M059J (cell line): ENCODE results near the gene SLC9A3. TPM values are rescaled to one million over a fixed set of nuclear protein-coding genes. Genes with fewer than 3 reads are reported as not detected.
"Not testable (repeated sequence)": the region's sequence is repeated elsewhere in the genome, so short reads cannot be mapped to it uniquely, and the experiment has no call there.

Source experiments
- DNase-seq: peaks from one replicate; pipeline ENCODE4 v3.0.0-alpha.2; 2012; ENCODE audit warnings: low read depth
- total RNA-seq: library from RNA; depleted of rRNA; stranded (reverse); fragments of >200 nt; shearing (Covaris generic); gene quantifications from 2 replicates; pipeline ENCODE4 v1.2.3, GENCODE V29; 2014

SLC9A3 gene
- total RNA-seq, 1 experiment from 2014 or later, result 3.0 TPM

DNA sequence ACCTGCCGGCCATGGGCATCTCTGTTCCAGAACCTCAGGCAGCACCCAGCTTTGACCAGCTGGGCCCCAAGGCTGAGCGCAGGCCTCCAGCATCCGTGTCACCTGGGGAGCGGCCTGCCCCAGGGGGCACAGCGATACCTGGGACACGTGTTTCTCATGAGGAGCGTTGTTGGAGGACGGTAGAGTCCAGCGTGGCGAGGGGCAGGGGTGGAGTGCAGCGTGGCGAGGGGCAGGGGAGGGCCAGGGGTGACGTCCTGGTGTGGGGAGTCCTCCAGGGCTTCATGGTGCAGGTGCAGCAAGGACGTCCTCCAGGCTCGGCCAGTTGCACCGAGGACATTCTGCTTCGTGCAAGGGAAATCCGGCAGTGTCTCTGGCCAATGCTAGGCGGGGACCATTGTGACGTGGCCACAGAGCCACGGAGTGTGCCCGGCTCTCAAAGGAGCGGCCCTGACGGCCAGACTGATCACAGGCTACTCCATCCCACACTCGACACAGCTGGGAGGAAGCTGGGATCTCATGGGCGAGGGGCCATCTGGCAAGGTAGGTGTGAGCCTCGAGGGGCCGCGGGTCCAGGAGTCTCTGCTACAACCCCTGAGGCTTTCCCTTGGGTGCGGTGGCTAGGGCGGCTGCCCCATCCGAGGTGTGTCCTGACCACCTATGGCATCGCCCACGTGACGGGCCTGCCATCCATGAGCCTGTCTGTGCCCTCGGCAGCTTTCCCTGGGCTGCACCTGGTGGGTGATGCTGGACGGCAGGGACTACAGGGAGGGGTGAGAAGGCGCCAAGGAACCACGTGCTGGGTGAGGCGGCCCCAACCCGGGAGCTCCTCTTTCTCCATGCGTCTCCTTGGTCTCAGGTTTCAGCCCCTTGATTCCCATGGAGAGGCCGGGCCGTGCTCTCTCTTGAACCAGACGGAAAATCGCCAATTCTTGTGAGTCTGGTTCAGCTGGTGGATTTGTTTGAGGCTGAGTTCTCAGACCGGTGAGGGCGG, 33.8 kb downstream of the SLC9A3 start:
- no peak for DNase-seq

DNA sequence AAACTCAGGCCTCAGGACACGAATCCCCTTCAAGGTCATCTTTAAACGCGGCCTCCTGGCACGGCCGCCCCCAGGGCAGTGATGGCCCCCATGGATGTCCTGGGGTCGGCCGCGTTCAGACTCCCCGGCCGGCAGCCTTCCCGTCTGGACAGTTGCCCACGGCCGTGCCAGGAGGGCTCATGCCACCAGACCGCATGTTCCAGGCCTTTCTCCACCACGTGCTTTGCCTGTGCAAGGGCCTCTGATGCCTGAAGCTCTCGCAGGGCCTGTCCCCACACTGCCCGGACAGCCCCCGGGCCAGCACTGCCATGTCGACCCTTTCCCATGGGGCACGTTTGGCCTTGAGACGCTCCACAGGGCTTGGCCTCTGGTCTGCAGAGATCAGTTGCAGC, 34.6 kb downstream of the SLC9A3 start:
- DNase-seq, result no peak

DNA sequence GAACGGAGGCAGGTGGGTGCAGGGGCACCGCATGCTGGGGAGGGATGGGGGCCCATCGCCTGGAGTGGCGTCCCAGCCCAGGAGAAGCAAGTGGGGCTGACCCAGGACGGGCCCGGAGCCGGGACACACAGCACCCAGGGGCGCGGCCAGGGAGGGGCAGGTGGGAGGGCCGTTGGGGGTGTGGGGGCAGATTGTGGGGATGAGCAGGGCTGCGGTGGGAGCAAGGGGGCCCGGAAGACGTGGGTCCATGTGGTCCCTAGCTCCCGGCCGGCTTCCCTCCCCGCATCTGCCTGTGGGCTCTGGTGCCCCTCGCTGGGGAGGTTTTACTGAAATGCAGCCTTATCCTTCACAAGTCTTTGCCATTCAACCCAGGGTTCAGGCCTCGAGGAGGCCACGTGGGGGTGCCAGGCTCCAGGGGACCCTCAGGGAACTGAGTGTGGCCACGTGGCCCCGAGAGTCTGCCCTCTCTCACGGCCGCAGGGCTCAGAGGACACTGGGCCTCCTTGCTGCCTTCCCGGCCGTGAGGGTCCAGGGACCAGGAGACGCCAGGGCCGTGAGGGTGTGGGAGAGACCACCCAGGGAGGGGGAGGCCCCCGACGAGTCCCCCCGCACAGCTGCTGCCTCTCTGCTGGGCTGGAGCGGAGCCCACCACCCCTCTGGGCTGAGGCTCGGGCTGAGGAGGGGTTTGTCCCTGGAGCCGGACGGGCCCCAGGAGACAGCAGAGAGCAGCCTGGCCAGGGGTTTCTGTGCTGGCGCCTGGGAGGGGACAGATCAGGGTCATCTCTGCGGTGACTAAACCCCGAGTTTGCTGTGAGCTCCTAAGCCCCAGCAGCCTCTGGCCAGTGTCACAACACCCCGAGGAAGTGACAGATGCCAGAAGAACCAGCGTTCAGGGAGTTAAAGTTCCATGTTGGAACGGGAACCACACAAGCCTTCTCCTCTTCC, 35.2 kb downstream of the SLC9A3 start:
- no peak for DNase-seq

DNA sequence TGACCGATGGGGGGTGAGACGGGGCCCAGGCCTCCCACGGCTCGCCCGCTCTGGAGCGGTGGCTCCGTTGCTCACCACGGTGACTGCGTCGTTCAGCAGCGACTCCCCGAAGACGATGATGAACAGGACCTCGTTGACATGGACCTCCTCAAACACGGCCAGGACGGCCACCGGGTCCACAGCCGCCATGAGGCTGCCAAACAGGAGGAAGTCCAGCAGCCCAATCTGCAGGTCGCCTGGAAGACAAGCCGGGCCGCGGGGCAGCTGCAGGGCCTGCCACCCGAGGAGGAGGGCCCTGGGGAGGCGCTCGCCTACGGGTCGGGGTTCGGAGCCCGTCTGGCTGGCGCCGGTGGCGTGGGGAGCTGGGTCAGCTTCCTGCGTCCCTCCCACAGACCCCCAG, 36.0 kb downstream of the SLC9A3 start:
- DNase-seq, result no peak

DNA sequence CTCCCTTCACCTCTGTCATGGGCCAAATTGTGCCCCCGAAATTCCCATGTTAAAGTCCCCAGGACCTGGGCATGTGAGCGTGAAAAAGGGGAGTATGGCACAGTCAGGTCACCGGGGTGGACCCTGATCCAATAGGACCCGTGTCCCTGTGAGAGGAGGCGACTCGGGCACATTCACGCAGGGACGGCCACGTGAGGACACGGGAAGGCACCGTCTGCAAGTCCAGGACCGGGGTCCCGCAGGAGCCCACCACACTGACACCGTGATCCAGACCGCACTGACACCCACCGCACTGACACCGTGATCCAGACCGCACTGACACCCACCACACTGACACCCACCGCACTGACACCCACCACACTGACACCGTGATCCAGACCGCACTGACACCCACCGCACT, 37.7 kb downstream of the SLC9A3 start:
- DNase-seq, result not testable (repeated sequence)

DNA sequence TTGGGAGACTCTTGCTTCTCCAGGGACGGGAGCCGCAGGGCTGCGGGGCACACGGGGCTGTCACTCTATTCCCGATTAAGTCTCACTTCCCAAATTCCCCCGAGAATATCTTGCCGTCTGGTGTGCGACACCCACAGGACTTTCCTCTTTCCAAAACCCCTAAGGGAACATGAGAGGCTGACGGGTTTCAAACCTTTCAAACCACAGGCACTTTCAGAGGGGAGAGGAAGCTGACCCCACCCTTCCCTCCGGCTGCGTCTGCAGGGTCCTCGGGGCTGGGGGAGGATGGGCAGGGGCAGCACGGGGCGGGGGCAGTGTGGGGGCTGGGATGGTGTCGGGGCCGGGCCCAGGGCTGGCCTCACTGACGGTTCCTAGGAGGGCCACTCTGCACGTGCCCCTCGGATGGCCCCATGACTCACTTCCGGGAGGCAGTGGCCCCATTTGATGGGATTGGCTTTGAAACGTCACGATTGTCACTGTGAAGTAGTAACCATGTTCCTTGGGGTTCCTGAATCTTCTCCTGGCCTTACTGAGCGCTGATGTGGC, 38.2 kb downstream of the SLC9A3 start:
- no peak for DNase-seq

DNA sequence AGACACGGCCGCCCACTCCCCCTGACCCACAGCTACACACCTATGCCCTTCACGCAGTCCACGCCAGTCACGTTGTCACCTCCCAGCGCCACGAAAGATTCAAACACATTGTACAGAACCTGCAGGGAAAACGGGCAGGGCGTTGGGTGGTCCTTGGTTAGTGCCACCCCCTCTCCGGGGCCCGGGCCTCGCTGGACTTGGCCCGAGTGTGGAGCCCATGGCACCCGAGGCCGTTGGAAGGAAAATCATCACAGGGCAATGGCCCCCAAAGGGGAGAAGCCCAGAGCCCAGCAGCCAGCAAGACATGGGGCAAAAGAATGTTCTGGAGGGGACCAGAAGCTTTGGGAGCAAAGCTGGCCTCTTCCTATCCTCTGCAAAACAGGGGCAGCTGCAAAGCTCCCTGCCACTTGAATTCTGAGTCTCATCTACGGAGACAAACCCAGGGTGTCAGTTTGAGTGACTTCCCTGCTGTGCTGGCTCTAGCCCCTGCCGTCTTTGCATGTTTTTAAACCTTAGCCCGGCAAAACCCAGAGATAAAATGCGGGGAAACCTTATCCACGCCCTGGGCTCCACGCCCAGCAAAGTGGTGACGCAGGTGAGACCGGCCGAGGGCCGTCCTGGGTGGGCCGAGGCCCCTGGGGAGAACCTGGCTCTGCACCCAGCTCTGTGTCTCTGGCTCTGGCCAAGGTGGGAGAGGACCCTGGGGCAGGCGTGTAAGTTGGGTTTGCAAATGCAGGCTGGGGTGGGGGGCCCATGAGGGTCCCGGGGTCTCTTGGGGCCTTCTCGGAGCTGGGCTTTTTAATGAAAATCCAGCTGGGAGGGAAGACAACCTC, 38.9 kb downstream of the SLC9A3 start:
- DNase-seq, result no peak

DNA sequence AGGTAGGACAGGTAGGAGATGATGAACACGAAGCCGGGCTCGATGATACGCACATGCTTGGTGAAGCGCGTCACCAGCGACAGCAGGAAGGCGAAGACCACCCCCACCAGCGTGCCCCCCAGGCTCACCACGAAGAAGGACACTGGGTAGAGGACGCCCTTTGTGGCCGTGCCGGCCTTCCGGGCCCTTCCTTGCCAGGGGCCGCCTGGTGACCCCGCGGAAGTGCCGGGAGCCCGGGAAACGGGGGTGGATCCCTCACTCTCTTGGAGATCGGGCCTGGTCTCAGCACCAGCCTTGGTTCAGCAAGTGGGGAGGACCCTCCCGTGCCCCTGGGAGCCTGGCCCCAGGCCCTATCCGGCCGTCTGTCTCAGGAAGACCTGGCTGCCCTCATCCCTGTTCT, 39.7 kb downstream of the SLC9A3 start:
- no peak for DNase-seq

DNA sequence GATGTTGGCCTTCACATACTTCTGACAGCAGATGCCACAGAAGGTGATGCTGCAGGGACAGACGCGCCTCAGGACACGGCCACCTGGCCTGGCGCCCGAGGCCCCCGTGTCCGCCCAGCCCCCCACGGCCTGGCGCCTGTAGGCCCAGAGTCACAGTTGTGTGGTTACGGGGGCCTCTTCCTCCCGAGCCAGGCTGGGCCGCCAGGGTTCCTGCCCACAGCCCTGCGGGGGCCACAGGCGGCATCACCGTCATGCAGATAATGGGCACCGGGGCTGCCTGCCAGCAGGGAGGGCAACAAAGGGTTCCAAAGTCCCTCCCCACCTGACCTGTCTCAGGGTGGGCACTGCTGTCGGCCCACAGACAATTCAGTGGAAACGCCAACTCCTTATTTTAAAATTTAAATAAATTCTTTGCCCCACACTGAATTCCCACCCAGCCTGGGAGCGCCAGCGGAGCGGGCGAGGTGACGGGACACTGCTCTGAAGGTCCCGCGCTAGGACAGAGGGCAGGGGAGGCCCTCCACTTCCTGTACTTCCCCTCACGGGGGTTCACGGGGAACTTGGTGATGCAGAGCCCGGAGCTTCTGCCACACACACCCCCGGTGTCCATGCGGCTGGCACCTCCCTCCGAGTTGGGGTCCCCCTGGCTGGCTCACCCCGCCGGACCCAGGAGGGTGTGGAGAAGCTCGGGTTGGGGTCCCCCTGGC, 40.7 kb downstream of the SLC9A3 start:
- no peak for DNase-seq

DNA sequence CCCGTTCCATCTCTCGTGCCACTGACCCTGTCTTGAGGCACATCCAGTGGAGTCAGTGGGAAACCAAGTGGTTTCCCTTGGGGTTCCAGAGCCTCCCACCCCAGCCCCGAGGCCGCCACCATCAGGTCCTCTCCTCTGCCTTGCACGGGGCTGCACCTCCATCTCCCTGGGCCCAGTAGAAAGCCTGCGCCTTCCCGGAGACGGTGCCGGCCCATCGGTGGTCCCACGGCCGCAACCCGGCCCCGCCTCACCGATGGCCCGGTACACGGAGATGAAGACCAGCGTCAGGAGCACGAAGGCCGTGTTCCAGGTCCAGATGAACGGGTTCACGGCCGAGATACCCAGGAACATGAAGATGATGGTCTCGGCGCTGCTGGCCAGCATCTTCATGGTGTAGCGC, 41.2 kb downstream of the SLC9A3 start:
- DNase-seq, result no peak

DNA sequence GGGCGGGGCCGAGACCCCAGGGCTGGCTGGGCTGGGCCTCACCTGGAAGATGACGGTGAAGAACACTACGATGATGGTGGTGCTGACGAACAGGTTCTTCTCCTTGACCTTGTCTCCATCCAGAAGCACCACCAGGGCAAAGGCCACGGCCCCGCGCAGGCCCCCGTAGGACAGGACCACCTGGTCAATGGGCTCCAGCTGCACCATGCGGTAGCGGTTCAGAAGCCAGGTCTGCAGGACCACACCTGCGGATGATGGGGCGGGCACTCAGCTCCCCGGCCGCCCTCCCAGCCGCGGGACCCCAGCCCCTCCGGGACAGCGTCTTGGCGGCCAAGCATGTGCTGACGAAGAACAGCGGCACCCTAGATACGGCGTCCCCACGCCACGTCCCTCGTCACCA, 41.7 kb downstream of the SLC9A3 start:
- no peak for DNase-seq

DNA sequence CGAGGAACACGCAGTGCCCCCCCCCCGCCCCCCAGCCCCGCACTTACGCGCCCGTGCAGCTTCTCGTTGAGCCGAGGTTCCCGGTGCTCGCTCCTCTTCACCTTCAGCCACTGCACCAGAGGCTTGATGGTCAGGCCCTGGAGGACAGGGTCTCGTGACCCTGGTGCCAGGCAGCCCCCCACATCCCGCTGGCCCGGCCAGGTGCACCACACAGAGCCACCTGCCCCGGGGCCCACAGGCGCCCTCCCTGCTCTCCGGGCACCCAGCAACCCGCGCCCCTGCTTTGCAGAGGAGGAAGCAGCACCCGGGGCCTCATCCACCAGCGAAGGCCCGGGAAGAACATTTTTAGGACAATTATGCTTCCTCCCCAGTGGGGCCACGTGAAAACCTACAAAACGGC, 42.2 kb downstream of the SLC9A3 start:
- DNase-seq, result no peak

DNA sequence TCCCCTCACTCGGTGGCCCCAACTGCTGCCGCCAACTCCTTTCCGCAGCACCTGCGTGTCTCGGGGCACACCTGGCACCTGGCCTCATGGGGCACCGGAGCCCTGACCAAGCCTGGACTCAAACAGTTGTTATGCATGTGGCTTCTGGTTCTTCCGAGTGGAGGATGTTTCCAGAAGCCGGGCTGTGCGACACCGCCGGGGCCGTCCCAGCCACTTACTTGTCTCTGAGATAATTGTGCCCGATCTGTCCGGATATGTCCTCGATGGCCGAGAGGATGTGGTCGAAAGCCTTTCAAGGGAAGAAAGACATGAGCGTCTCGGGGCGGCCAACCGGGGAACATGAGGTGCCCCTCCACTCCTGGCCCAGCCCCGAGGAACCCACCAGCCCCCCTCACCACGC, 42.9 kb downstream of the SLC9A3 start:
- no peak for DNase-seq

DNA sequence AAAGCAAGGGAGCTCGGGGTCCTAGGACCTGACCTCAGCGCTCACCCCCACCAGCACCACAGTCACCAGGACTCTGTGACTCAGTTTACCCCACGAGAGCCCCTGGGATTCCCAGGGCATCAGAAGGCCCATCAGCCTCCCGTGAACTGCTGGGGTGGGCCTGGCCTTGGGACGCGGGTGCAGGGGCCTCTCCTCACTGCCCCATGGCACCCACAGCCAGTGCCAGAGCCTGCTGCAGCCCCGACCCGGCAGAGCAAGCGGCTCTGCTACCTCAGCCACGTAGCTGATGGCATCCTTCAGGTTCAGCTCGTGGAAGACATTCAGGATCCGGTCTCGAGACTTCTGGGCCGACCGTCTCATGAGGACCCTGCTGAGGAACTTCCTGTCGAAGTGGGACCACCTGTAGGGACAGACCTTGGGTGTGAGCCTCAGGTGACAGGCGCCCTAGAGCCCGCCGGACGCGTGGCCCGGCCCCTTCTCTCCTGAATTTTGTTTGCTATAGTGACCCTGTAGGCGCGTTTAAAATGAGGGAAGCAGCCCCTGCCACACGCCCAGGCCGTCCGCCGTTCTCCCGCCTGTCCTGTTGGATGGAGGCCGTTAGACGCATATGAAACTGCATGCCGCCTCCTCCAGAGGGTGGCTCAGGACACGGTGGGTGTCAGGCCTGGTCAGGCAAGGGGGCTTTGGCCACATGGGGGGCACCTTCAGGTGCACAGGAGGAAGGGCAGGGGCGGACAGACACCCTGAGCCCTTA, 44.5 kb downstream of the SLC9A3 start:
- no peak for DNase-seq

DNA sequence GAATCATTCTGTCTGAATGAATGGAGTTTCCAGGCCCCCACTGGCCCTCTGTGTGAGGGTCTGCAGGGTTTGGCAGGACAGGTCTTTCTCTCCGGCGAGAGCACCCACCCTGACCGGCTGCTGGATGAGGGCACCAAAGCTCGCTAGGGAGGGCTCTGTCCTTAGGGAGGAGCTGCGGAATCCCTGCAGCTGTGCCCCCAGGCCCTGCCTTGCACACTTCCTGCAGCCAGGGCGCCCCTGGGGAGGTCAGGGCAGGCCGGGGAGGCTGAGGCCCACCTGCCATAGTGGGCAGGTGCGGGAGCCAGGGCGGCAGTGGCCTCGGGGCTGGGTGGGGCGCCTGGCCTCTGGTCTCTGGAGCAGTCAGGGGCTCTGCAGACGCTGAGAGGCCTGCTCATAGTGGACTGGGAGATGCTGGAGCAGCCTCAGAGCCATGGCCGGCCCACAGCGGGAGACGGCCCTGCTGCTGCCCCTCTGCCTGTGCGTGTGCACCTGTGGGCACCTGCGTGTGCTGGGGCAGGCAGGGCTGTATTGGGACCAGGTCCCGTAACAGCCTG, 45.2 kb downstream of the SLC9A3 start:
- DNase-seq, result no peak

DNA sequence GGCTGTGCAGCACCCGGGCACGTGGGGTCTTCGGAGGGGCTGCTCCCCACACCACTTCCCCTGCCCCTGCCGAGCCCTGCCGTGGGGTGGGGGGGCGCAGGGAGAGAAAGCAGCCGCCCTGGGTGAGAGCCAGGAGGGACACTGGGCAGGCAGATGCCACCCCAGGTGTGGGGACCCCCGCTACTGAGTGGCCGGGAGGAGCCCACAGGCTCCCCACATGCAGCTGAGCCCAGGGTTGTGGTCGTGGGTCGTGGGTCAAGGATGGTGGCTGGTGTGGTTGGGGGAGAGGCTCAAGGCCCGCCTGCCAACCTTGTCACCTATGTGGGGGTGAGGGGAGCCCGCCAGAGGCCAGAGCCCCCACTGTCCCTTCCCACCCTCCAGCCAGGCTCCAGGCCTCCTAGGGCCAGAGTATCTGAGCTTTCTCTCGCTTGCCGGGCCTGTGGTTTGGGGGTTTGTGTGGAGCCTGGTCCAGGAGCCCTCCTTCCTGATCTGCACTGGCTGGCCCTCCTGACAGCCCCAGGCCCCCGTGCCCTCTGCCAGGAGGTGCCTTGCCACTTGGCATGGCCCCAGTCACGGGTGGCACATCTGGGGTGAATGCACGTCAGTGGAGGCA, 45.8 kb downstream of the SLC9A3 start:
- DNase-seq, result no peak

DNA sequence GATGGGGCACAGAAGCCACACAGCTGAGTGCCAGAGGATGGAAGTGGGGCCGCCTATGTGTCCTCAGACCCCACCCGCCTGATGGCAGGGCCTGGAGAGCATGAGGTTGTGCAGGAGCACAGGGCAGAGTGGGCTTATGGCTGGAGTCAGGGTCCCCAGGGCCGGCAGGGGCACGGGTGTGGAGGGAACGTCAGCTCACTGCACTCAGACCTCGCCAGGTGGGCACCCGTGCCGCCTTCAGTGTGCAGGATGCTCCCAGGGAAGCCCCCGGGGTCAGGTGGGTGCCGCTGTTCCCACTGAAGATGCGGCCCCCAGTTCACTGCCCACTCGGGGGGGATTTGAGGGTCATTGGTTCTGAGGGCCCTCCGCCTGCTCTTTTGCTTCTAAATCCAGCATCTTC, 46.4 kb downstream of the SLC9A3 start:
- no peak for DNase-seq

DNA sequence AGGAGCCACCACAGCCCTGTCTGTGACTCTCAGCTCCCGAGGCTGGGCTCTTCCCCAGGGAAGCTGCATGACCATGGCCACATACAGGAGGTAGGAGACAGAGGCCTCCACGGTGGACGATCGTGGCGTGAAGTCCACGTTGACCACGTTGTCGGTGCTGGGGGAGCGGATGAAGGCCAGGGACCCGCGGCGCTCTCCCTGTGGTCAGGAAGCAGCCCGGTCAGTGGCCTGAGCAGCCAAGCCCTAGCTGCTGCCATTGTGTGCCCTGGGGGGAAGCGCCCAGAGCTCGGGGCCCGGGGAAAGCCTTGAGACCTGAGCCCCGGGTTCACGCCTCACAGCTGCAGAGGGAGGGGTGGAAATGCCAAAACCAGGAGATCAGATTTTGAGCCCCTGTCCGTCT, 47.0 kb downstream of the SLC9A3 start:
- no peak for DNase-seq

DNA sequence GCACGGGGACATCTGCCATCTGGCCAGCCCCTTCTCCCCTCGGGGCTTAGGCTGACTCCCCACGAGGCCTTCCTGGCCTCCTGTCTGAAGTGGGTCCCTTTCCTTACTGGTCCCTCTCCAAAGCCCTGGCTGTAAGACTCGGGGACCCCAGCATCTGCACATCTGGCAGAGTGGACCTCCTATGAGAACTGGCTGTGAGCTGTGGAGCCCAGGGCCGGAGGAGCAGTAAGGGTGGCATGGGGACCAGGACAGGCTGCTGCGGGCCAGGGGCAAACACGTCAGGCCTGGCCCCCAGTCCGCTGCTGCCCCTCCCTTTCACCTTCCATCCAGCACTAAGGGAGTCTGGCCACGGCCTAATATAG, 47.5 kb downstream of the SLC9A3 start:
- DNase-seq, result no peak
